ENCODE data around the gene NABP1.

Gene NABP1

GRCh38 chr2:191686066-191686465 is 8.1 kb downstream of the NABP1 start:
- DNase-seq = no peak

- DNase-seq = no peak
These were observed 8.8 kb downstream of the NABP1 start for GRCh38 chr2:191686729-191687128.

- no peak for DNase-seq
These were observed 9.9 kb downstream of the NABP1 start for GRCh38 chr2:191687867-191688266.

- no peak for DNase-seq
These were observed 11.2 kb downstream of the NABP1 start for GRCh38 chr2:191688934-191689695.

DNA sequence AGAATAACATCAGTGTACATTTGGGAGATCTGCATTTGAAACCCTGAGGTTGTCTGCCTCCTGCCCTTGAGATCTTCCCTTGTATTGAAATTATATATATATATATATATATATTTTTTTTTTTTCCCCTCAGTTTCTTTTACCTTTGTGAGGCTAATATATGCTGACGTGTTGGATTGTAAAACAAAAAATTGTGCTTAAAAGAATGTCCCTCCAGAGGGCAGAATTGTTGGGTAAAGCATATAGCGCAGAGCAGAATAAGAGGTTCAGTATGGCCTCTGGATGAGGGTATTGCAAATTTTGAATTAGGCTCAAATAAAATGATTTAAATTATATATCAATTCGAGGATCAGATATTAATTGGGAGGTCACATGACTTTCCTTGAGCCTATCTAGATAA is 12.4 kb downstream of the NABP1 start:
- DNase-seq = no peak

GRCh38 chr2:191691016-191691735 is 13.2 kb downstream of the NABP1 start:
- DNase-seq = peak; percentile 71

GRCh38 chr2:191691898-191692297 is 14.0 kb downstream of the NABP1 start:
- no peak for DNase-seq

GRCh38 chr2:191692502-191693115 is 14.7 kb downstream of the NABP1 start:
- DNase-seq = no peak

- DNase-seq = no peak
These were observed 15.2 kb downstream of the NABP1 start for GRCh38 chr2:191693166-191693565.

GRCh38 chr2:191693778-191694177 is 15.8 kb downstream of the NABP1 start:
- DNase-seq = no peak

- DNase-seq = no peak
These were observed 18.1 kb downstream of the NABP1 start for GRCh38 chr2:191696001-191696400.

GRCh38 chr2:191696966-191697365 is 19.0 kb downstream of the NABP1 start:
- DNase-seq = no peak

DNA sequence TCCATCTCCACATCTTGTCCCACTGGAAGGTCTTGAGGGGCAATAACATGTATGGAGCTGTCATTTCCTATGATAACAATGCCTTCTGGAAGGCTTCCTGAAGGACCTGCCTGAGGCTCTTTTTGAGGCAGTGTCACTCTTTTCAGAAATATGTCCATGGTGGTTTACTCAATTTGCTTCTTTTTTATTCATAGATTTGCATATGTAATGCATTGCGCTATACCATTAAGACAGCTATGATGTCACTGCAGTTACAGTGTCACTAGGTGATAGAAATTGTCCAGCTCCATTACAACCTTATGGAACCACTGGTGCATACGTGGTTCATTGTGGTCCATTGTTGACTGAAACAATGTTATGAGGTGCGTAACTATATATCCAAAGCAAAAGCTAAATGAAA is 19.9 kb downstream of the NABP1 start:
- DNase-seq = no peak

DNA sequence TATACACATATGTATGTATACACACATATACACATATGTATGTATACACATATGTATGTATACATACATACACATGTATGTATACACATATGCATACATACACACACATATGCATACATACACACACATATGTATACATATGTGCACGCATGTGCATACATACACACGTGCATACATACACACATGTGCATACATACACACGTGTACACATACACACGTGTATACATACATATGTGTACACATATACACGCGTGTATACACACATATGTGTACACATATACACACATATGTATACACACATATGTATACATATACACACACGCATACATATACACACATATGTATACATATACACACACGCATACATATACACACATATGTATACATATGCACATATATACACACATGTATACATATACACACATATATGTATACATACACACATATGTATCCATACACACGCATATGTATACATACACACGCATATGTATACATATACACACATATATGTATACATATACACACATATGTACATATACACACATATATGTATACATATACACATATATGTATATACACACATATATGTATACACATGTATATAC is 21.5 kb downstream of the NABP1 start:
- no peak for DNase-seq

DNA sequence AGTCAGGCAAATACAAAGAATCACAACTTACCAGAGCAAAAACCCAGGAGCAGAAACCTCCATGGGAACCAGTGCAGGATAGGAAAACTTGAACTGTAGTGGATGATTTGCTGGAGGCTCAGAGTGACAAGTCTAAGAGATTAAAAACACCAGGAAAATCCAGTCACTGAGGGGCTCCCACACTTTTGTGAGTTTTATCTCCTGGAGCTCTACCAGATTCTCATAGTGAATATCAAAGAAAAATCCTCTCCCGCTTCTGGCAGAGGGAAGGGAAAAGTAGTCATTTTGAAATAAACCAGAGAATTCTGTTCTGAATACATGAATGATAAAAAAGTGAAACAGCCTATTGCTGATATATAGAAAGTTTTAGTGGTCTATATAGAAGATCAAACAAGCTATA is 23.1 kb downstream of the NABP1 start:
- no peak for DNase-seq

DNA sequence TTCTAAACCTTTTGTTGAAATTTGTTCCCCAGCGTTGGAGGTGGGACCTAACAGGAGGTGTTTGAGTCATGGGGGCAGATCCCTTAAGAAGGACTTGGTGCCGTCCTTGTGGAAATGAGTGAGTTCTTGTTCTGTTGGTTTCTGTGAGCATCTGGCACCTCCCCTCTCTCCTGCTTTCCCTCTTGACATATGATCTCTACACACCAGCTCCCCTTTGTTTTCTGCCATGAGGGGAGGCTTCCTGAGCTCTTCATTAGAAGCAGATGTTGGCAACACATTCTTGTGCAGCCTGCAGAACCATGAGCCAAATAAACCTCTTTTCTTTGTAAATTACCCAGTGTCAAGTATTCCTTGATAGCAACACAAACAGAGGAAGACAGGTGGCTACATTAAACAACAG is 23.8 kb downstream of the NABP1 start:
- DNase-seq = no peak

- peak; percentile 64 for DNase-seq
These were observed 25.3 kb downstream of the NABP1 start for GRCh38 chr2:191703079-191703725.

DNA sequence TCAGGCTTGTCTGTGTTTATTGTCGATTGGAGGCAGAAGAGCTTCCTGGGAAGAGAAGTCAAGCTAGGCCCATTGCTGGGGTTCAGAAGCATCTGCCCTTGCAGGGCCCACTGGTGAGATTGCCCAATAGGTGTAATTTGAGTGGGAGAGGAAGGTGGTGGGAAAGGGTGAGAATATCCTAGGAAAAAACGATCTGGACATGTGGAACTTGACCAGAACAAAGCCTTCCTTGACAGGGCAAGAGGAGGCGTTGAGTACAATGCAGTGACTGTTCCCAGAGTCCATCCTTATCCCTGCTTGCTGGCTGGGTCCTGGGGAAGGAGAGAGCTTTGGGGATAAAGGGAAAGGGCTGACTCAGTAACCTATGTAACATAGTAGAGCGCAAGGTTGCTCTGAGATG is 27.1 kb downstream of the NABP1 start:
- DNase-seq = no peak

GRCh38 chr2:191705701-191706100 is 27.8 kb downstream of the NABP1 start:
- no peak for DNase-seq

- no peak for DNase-seq
These were observed 28.9 kb downstream of the NABP1 start for GRCh38 chr2:191706791-191707190.

- DNase-seq = no peak
These were observed 29.6 kb downstream of the NABP1 start for GRCh38 chr2:191707542-191707941.

DNA sequence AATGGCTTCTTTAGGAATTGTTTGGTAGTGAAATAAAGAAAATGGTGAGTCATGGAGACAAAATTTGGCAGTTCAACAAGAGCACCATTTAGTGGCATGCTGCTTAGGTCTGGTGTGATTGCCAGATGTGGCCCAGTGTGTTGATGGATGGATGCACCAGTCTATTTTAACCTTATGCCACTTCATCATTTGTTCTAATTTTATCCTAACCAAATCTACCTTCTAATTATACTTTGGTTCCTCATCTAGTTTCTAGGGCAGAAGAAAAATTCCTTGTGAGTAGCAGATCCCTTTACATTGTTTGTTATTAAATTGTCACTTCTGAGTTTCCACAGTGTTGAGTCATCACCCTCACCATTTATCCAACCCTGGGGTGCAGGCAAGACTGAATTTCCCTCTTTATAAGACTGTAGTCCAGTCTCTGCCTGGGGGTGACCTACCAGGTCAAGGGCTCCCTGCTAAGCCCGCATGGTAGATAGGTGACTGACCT is 32.5 kb downstream of the NABP1 start:
- DNase-seq = no peak

DNA sequence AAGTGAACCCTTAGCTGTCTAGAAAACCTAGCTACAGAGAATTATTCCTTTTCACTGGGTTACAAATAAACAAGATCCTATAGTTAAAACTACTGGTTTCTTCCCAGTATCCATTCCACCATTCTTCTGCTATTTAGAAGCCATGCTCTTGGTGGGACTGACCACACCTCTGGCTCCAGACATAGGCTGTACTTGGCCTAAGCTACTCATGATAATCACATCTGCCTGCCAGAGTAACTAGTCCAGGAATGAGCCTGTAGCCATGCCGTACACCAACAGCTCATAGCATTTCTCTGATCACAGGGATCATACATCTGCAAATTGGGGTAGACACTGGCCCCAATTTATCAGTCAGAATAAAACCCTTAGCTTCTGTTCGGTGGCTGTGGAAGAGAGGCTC is 33.7 kb downstream of the NABP1 start:
- no peak for DNase-seq

All from NCI-H1694 treated with DMSO at 0.1 percent for 48 hours (cell line).